K562 treated with DMSO at 1 percent for 4 hours (cell line): ENCODE measurements around the gene NMUR2. TPM values are rescaled to one million over a fixed set of nuclear protein-coding genes. Genes with fewer than 3 reads are reported as not detected.

Experiments used
- total RNA-seq: library from RNA; unstranded; fragments of 300-600 nt; gene quantifications from 2 replicates; pipeline ENCODE4 v1.2.3, GENCODE V29; 2022; ENCODE audit not compliant: insufficient read depth

NMUR2 gene, protein sequence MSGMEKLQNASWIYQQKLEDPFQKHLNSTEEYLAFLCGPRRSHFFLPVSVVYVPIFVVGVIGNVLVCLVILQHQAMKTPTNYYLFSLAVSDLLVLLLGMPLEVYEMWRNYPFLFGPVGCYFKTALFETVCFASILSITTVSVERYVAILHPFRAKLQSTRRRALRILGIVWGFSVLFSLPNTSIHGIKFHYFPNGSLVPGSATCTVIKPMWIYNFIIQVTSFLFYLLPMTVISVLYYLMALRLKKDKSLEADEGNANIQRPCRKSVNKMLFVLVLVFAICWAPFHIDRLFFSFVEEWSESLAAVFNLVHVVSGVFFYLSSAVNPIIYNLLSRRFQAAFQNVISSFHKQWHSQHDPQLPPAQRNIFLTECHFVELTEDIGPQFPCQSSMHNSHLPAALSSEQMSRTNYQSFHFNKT
- total RNA-seq = not detected in 2 replicates

DNA sequence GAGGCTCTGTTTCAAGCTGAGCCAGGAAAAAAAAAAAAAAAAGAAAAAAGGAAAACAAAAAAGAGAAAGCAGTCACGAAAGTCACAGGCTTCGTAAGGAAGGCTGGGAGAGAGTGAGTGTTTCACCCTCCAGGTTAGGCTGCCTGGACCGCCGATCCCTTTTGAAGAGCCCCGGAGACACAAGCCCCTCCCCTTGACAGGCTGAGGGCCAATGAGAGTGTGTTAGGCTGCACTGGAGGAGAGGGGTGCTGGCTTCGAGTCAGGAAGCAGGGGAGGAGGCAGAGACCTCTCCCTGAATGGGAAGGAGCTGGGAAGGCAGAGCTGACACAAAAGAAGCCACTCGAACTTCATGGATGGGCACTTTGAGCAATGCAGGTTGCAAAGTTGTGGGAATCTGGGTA, at the start of gene NMUR2:
NMUR2 (minus strand) TSS at position 135 of the 400 bp plus-strand sequence. CDS start 166 bp downstream, outside the sequence.

